ENCODE measurements around the gene CATSPERD. TPM values are rescaled to one million over a fixed set of nuclear protein-coding genes. Genes with fewer than 3 reads are reported as not detected.
"Not testable (repeated sequence)": the region's sequence is repeated elsewhere in the genome, so short reads cannot be mapped to it uniquely, and the experiment has no call there.

Gene CATSPERD
- total RNA-seq, 4 donors from 2014 or later: not detected

- no peaks in the 10 kb centered on the region for H3K36me3 ChIP-seq
- H3K9me3 ChIP-seq: no peaks in the 10 kb centered on the region
- H3K4me3 ChIP-seq: no peak overlapping the region
- peaks cover 9 to 15% of the 10 kb centered on the region in 2 donors for H3K4me1 ChIP-seq
- in situ Hi-C loops (cut with MboI; ENCODE audit: low sequenced_read_pairs in 4 of 4) (loop anchor here in 1 of 4 donors (10.0 kb wide), 1 partner anchor 60 kb away; the partner anchor contains the start of genes SAFB and SAFB2), intact Hi-C loops (cut with DNase I; ENCODE audit: low total_unique reads) (loop anchor here (5.0 kb wide), 1 partner anchor 1923 kb away; the partner anchor contains the start of genes APBA3 and MRPL54)
- ATAC-seq (no peak), DNase-seq (no peak)
- TF ChIP-seq POLR2A (IDR thresholded peaks at IDR 0.05): no peak
- no peak for TF ChIP-seq CTCF (IDR thresholded peaks at IDR 0.05 in 4 of 5, conservative IDR thresholded peaks at IDR 0.05 in 1 of 5)
- H3K27me3 ChIP-seq: no peaks in the 10 kb centered on the region
- H3K27ac ChIP-seq: no peak overlapping the region
These were observed 35.6 kb upstream of the CATSPERD start for GRCh38 chr19:5684694-5685430.

GRCh38 chr19:5686326-5686646, 34.2 kb upstream of the CATSPERD start:
- no peak for DNase-seq
- no peak for TF ChIP-seq CTCF (IDR thresholded peaks at IDR 0.05 in 4 of 5, conservative IDR thresholded peaks at IDR 0.05 in 1 of 5)
- no peak for TF ChIP-seq POLR2A (IDR thresholded peaks at IDR 0.05)

GRCh38 chr19:5686647-5687359, 33.6 kb upstream of the CATSPERD start:
- intact Hi-C loops (cut with DNase I; ENCODE audit: low total_unique reads) (loop anchor here (5.0 kb wide), 1 partner anchor 1925 kb away; the partner anchor contains the start of genes APBA3 and MRPL54), in situ Hi-C loops (cut with MboI; ENCODE audit: low sequenced_read_pairs in 4 of 4) (loop anchor here in 1 of 4 donors (10.0 kb wide), 1 partner anchor 62 kb away; the partner anchor contains the start of genes SAFB and SAFB2)
- peak; percentile 68 to 91 (median 84) for TF ChIP-seq CTCF (IDR thresholded peaks at IDR 0.05 in 4 of 5, conservative IDR thresholded peaks at IDR 0.05 in 1 of 5)
- TF ChIP-seq POLR2A (IDR thresholded peaks at IDR 0.05): peak in 1 of 2 donors; percentile 44
- ATAC-seq: peak; percentile 69 to 74
- peak; percentile 94 for DNase-seq
- H3K9me3 ChIP-seq: no peaks in the 10 kb centered on the region
- peaks cover 0 to 2% of the 10 kb centered on the region in 2 donors for H3K36me3 ChIP-seq
- H3K4me1 ChIP-seq: peaks cover 16 to 21% of the 10 kb centered on the region in 2 donors
- H3K27ac ChIP-seq: peak overlapping the region; percentile 82 to 93 (median 88)
- peak overlapping the region; percentile 56 to 82 (median 72) for H3K4me3 ChIP-seq
- no peaks in the 10 kb centered on the region for H3K27me3 ChIP-seq

More at GRCh38 chr19:5686326-5686646, 34.2 kb upstream of the CATSPERD start:
- no peak for ATAC-seq
- Histone ChIP-seq H3K27ac (peak overlapping the region; percentile 82 to 93 (median 88)), H3K4me1 (peaks cover 14 to 18% of the 10 kb centered on the region in 2 donors), H3K27me3 (no peaks in the 10 kb centered on the region), H3K4me3 (peak overlapping the region; percentile 56 to 82 (median 72)), H3K36me3 (no peaks in the 10 kb centered on the region), H3K9me3 (no peaks in the 10 kb centered on the region)
- in situ Hi-C loops (cut with MboI; ENCODE audit: low sequenced_read_pairs in 4 of 4): loop anchor here in 1 of 4 donors (10.0 kb wide), 1 partner anchor 61 kb away; the partner anchor contains the start of genes SAFB and SAFB2
- intact Hi-C loops (cut with DNase I; ENCODE audit: low total_unique reads): loop anchor here (5.0 kb wide), 1 partner anchor 1924 kb away; the partner anchor contains the start of genes APBA3 and MRPL54

GRCh38 chr19:5687360-5688198, 32.9 kb upstream of the CATSPERD start:
- Histone ChIP-seq H3K4me1 (peaks cover 21 to 25% of the 10 kb centered on the region in 2 donors), H3K36me3 (peaks cover 0 to 10% of the 10 kb centered on the region in 2 donors), H3K27ac (peak overlapping the region; percentile 82 to 93 (median 88)), H3K4me3 (peak overlapping the region; percentile 56 to 82 (median 72)), H3K9me3 (no peaks in the 10 kb centered on the region), H3K27me3 (no peaks in the 10 kb centered on the region)
- DNase-seq (no peak), ATAC-seq (no peak)
- intact Hi-C loops (cut with DNase I; ENCODE audit: low total_unique reads): loop anchor here (5.0 kb wide), 1 partner anchor 1925 kb away; the partner anchor contains the start of genes APBA3 and MRPL54
- in situ Hi-C loops (cut with MboI; ENCODE audit: low sequenced_read_pairs in 4 of 4): loop anchor here in 1 of 4 donors (10.0 kb wide), 1 partner anchor 63 kb away; the partner anchor contains the start of genes SAFB and SAFB2
- TF ChIP-seq CTCF (IDR thresholded peaks at IDR 0.05 in 4 of 5, conservative IDR thresholded peaks at IDR 0.05 in 1 of 5) (peak in 3 of 5 experiments; percentile 9 to 16 (median 9)), POLR2A (IDR thresholded peaks at IDR 0.05) (no peak)

GRCh38 chr19:5688262-5688881, 32.1 kb upstream of the CATSPERD start:
- intact Hi-C loops (cut with DNase I; ENCODE audit: low total_unique reads) (loop anchor here (5.0 kb wide), 1 partner anchor 1926 kb away; the partner anchor contains the start of genes APBA3 and MRPL54), in situ Hi-C loops (cut with MboI; ENCODE audit: low sequenced_read_pairs in 4 of 4) (loop anchor here in 1 of 4 donors (10.0 kb wide), 1 partner anchor 64 kb away; the partner anchor contains the start of genes SAFB and SAFB2)
- H3K4me3 ChIP-seq, H3K27ac ChIP-seq, ATAC-seq, DNase-seq, H3K27me3 ChIP-seq, H3K9me3 ChIP-seq: not testable (repeated sequence)
- H3K36me3 ChIP-seq: peaks cover 0 to 17% of the 10 kb centered on the region in 2 donors
- H3K4me1 ChIP-seq: peaks cover 21 to 25% of the 10 kb centered on the region in 2 donors
